HepG2 (cell line): ENCODE measurements around the gene MEG3. TPM values are rescaled to one million over a fixed set of nuclear protein-coding genes. Genes with fewer than 3 reads are reported as not detected.

ENCODE experiments used
- ATAC-seq: fragments of 200-7000 bp; cut with Tn5 transposase; 3 replicates; pipeline ENCODE4 v1.9.1; 2020; ENCODE audit warnings: mild to moderate bottlenecking, moderate library complexity
- BruUV-seq: library from RNA; stranded (reverse); fragments of 400-500 nt; replicated peaks from 2 replicates; lab custom pipeline; 2021; lab: Mats Ljungman, UMichigan
- CTCF ChIA-PET: fragments of 300-600 bp; formaldehyde crosslinking; extraction: SDS; loops from one replicate; lab custom pipeline; 2021; ENCODE audit warnings: low total read pairs, inconsistent platforms, low intra/inter-chr PET ratio; lab: Yijun Ruan, JAX
- POLR2A ChIA-PET: fragments of 350-600 bp; sonication (Branson Sonifier 250); formaldehyde crosslinking; loops from one replicate; lab custom pipeline; 2020; ENCODE audit warnings: antibody characterized with exemption, inconsistent platforms; lab: Yijun Ruan, JAX
- DNase-seq: peaks from one replicate; pipeline ENCODE4 v3.0.0-alpha.2; 2015; ENCODE audit warnings: low spot score
- FAIRE-seq: peaks from 3 replicates; lab custom pipeline; 2011; peaks lifted over from hg19 to GRCh38; lab: Jason Lieb, UNC
- H2AFZ ChIP-seq: one replicate; pipeline ENCODE4 v1.6.1; 2011; ENCODE audit warnings: low read length, inconsistent platforms
- H3K27ac ChIP-seq: fragments of 300-600 bp; 3 replicates; pipeline ENCODE4 v1.8.0; 2011; ENCODE audit warnings: mixed run types, mild to moderate bottlenecking, mixed read lengths, low read length, inconsistent platforms; ENCODE audit not compliant: insufficient read depth; ENCODE audit errors: extremely low read length
- H3K27me3 ChIP-seq, 2 experiments: fragments of 200-600 bp in 1 of 2; 2 replicates in 1 of 2; 3 replicates in 1 of 2; pipeline versions ENCODE4 v1.6.0 to v1.8.0; 2011; ENCODE audit warnings: low read length in 2 of 2, mild to moderate bottlenecking in 2 of 2, moderate library complexity in 2 of 2, inconsistent platforms in 1 of 2; ENCODE audit not compliant: insufficient read depth in 2 of 2, control insufficient read depth in 1 of 2
- H3K36me3 ChIP-seq, 2 experiments: fragments of 200-600 bp in 1 of 2; replicated peaks in 1 of 2; 2 replicates in 1 of 2; 3 replicates in 1 of 2; pipeline versions ENCODE4 v1.5.1 to v1.8.0; 2011; ENCODE audit warnings: low read length in 2 of 2, inconsistent platforms in 1 of 2; ENCODE audit not compliant: insufficient read depth in 2 of 2, control insufficient read depth in 1 of 2
- H3K4me1 ChIP-seq: 2 replicates; pipeline ENCODE4 v1.5.1; 2012; ENCODE audit warnings: low read length, inconsistent platforms; ENCODE audit not compliant: insufficient read depth
- H3K4me2 ChIP-seq: 2 replicates; pipeline ENCODE4 v1.6.0; 2011; ENCODE audit warnings: low read depth, low read length, inconsistent platforms
- H3K4me3 ChIP-seq, 3 experiments: fragments of 200-600 bp in 1 of 3; sonication (generic), shearing (Covaris generic) in 1 of 3; replicated peaks in 1 of 3; 2 replicates each; pipeline ENCODE4 v1.5.1; 2011 to 2016; ENCODE audit warnings: low read length in 3 of 3, inconsistent platforms in 2 of 3, low read depth in 2 of 3, mild to moderate bottlenecking in 2 of 3, control low read depth in 1 of 3, mixed read lengths in 1 of 3; ENCODE audit not compliant: insufficient read depth in 1 of 3
- H3K79me2 ChIP-seq: one replicate; pipeline ENCODE4 v1.6.1; 2011; ENCODE audit warnings: low read length, inconsistent platforms; ENCODE audit not compliant: insufficient read depth
- H3K9ac ChIP-seq: 2 replicates; pipeline ENCODE4 v1.6.0; 2011; ENCODE audit warnings: mild to moderate bottlenecking, low read depth, low read length, inconsistent platforms; ENCODE audit not compliant: insufficient read depth
- H3K9me3 ChIP-seq: 2 replicates; pipeline ENCODE4 v1.5.1; 2012; ENCODE audit warnings: mild to moderate bottlenecking, low read length
- H4K20me1 ChIP-seq: 2 replicates; pipeline ENCODE4 v1.6.0; 2011; ENCODE audit warnings: inconsistent platforms, mild to moderate bottlenecking, low read length, moderate library complexity; ENCODE audit not compliant: insufficient read depth
- ELF3 ChIP-seq: IDR thresholded peaks from 2 replicates; pipeline ENCODE4 v1.6.1; 2016; ENCODE audit warnings: missing genetic modification reagents, missing compliant biosample characterization
- FOSL2 ChIP-seq: sonication (generic); formaldehyde crosslinking; IDR thresholded peaks from 2 replicates; pipeline ENCODE4 v1.4.0; 2020; ENCODE audit warnings: missing genetic modification reagents
- FOXA3 ChIP-seq: IDR thresholded peaks from 2 replicates; pipeline ENCODE4 v1.6.1; 2016; ENCODE audit warnings: missing genetic modification reagents, missing compliant biosample characterization
- JUNB ChIP-seq: sonication (generic); formaldehyde crosslinking; IDR thresholded peaks from 2 replicates; pipeline ENCODE4 v1.8.0; 2022; ENCODE audit warnings: missing genetic modification reagents, mild to moderate bottlenecking, borderline replicate concordance
- MAZ ChIP-seq, 2 experiments: sonication (generic) in 1 of 2; formaldehyde crosslinking in 1 of 2; IDR thresholded peaks; 2 replicates each; pipeline versions ENCODE4 v1.5.0 to v1.6.1; 2012 to 2020; ENCODE audit warnings: low read depth in 2 of 2, mild to moderate bottlenecking in 2 of 2, borderline replicate concordance in 1 of 2, improper control_type of control experiment in 1 of 2, low read length in 1 of 2, missing genetic modification reagents in 1 of 2, moderate library complexity in 1 of 2
- NFIC ChIP-seq: IDR thresholded peaks from 2 replicates; pipeline ENCODE4 v1.6.1; 2012; ENCODE audit warnings: mild to moderate bottlenecking, low read length, inconsistent platforms
- ONECUT2 ChIP-seq: sonication (generic); formaldehyde crosslinking; IDR thresholded peaks from 2 replicates; pipeline ENCODE4 v1.4.0; 2020; ENCODE audit warnings: missing genetic modification reagents
- PAX8 ChIP-seq: sonication (generic); formaldehyde crosslinking; IDR thresholded peaks from 2 replicates; pipeline ENCODE4 v1.8.0; 2022; ENCODE audit warnings: mild to moderate bottlenecking, missing genetic modification reagents, borderline replicate concordance
- SIX1 ChIP-seq: sonication (generic); formaldehyde crosslinking; IDR thresholded peaks from 2 replicates; pipeline ENCODE4 v1.4.0; 2020; ENCODE audit warnings: missing genetic modification reagents, borderline replicate concordance
- TBX3 ChIP-seq: fragments of 450-650 bp; IDR thresholded peaks from 2 replicates; pipeline ENCODE4 v1.6.1; 2017; ENCODE audit warnings: antibody characterized with exemption, mild to moderate bottlenecking, inconsistent platforms, borderline replicate concordance
- ZFP82 ChIP-seq: sonication (generic); formaldehyde crosslinking; IDR thresholded peaks from 2 replicates; pipeline ENCODE4 v1.5.1; 2020; ENCODE audit warnings: mild to moderate bottlenecking, missing genetic modification reagents, borderline replicate concordance
- ZNF724P ChIP-seq: sonication (generic); formaldehyde crosslinking; IDR thresholded peaks from 2 replicates; pipeline ENCODE4 v1.8.0; 2022; ENCODE audit warnings: missing genetic modification reagents, borderline replicate concordance
- ZNF788 ChIP-seq: sonication (generic); formaldehyde crosslinking; IDR thresholded peaks from 2 replicates; pipeline ENCODE4 v1.5.0; 2020; ENCODE audit warnings: mild to moderate bottlenecking, missing genetic modification reagents, borderline replicate concordance
- WGBS: methylation state at CpG from one replicate; pipeline ENCODE4 v1.1.6; 2017; ENCODE audit warnings: low lambda C conversion rate; 5-methylcytosine and 5-hydroxymethylcytosine counted together
- in situ Hi-C: cut with HindIII; loops from 2 replicates; pipeline ENCODE4 v1.10.0; 2017; ENCODE audit warnings: low pct_unique_long_range_greater_than_20kb; ENCODE audit not compliant: extremely low pct_ligation_motif_present
- intact Hi-C: fragments of 100-400 bp; cut with micrococcal nuclease; formaldehyde crosslinking; loops from one replicate; pipeline ENCODE4 v1.10.0; 2022; ENCODE audit not compliant: unreplicated experiment
- polyA plus RNA-seq, 8 experiments: library from polyadenylated mRNA; depleted of rRNA in 3 of 8; stranded (reverse) in 7 of 8; unstranded in 1 of 8; fragments of >200 nt; fragmentation: Illumina TruSeq in 4 of 8; extraction: Trizol in 4 of 8; gene quantifications; 2 replicates each; pipeline versions ENCODE4 v1.2.1 to v1.2.3, GENCODE V29; 2011 to 2016; ENCODE audit warnings: low read depth in 4 of 8, missing spikeins in 1 of 8, mixed read lengths in 1 of 8; ENCODE audit not compliant: insufficient read depth in 1 of 8
- total RNA-seq, 5 experiments: library from RNA; depleted of rRNA; stranded (reverse); fragments of >200 nt; fragmentation: Illumina TruSeq; extraction: Trizol; gene quantifications; 2 replicates each; pipeline ENCODE4 v1.2.3, GENCODE V29; 2016; ENCODE audit warnings: low read depth in 1 of 5
- TF ChIP-seq, protein P1 (sequence below): sonication (generic); formaldehyde crosslinking; conservative IDR thresholded peaks from 2 replicates; pipeline ENCODE4 v1.4.0; 2020; ENCODE audit warnings: mild to moderate bottlenecking, missing genetic modification reagents, moderate library complexity
- TF ChIP-seq, protein P2 (sequence below): sonication (generic); formaldehyde crosslinking; IDR thresholded peaks from 2 replicates; pipeline ENCODE4 v1.4.0; 2020; ENCODE audit warnings: low read depth, mild to moderate bottlenecking, missing genetic modification reagents

The MEG3 gene
- total and polyA plus RNA-seq, 2 of the 13 experiments (the other 11 are each of a cell fraction or from before 2014, with no cell fraction given) = 0.17 TPM; not detected in 1

DNA sequence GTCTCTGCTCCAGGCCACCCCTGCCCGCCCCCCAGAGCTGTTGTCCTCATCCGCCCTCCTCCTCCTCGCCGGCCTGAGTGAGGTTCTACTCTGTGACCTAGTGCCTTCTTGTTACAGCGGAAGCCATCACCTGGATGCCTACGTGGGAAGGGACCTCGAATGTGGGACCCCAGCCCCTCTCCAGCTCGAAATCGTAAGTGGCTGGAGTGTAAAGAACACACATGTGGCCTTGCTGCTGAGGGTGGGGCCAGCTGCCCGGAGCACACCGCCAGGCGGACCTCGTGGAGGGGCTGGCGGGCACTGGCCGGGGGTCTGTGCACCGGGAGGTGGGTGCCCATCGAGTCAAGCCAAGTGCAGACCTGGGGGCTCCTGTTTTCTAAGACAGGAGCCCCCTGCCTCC, 19.4 kb downstream of the MEG3 start:
- Histone ChIP-seq H3K4me2 (no peak overlapping the region), H3K79me2 (no peaks in the 10 kb centered on the region), H3K27me3 (no peaks in the 10 kb centered on the region), H3K9me3 (no peaks in the 10 kb centered on the region), H3K4me1 (peaks cover 58% of the 10 kb centered on the region), H3K4me3 (no peak overlapping the region), H3K27ac (no peak overlapping the region), H2AFZ (no peak overlapping the region), H3K9ac (no peak overlapping the region), H4K20me1 (no peaks in the 10 kb centered on the region), H3K36me3 (no peaks in the 10 kb centered on the region)
- in situ Hi-C loops = no loop called here
- intact Hi-C loops = no loop called here
- no TSS peak for BruUV-seq
- ChIA-PET POLR2A (no interaction called here), CTCF (no interaction called here)
- FAIRE-seq (no peak), ATAC-seq (no peak), DNase-seq (no peak)
- WGBS = 87% methylated on average over 15 of the region's 17 CpGs
- TF ChIP-seq SIX1 (CRISPR knock-in tag) (no peak), ZFP82 (CRISPR knock-in tag) (no peak), JUNB (CRISPR knock-in tag) (no peak), MAZ (IDR thresholded peaks at IDR 0.05; ENCODE audit: borderline replicate concordance, low read depth, low read length) (no peak), MAZ (CRISPR knock-in tag; IDR thresholded peaks at IDR 0.05; ENCODE audit: low read depth) (no peak), FOSL2 (CRISPR knock-in tag) (no peak), PAX8 (no peak), ZNF724P (CRISPR knock-in tag) (no peak), NFIC (no peak), ELF3 (CRISPR knock-in tag) (no peak), ZNF788 (no peak), ONECUT2 (CRISPR knock-in tag) (no peak), FOXA3 (CRISPR knock-in tag) (no peak), TBX3 (no peak)
- TF ChIP-seq, protein P1, sequence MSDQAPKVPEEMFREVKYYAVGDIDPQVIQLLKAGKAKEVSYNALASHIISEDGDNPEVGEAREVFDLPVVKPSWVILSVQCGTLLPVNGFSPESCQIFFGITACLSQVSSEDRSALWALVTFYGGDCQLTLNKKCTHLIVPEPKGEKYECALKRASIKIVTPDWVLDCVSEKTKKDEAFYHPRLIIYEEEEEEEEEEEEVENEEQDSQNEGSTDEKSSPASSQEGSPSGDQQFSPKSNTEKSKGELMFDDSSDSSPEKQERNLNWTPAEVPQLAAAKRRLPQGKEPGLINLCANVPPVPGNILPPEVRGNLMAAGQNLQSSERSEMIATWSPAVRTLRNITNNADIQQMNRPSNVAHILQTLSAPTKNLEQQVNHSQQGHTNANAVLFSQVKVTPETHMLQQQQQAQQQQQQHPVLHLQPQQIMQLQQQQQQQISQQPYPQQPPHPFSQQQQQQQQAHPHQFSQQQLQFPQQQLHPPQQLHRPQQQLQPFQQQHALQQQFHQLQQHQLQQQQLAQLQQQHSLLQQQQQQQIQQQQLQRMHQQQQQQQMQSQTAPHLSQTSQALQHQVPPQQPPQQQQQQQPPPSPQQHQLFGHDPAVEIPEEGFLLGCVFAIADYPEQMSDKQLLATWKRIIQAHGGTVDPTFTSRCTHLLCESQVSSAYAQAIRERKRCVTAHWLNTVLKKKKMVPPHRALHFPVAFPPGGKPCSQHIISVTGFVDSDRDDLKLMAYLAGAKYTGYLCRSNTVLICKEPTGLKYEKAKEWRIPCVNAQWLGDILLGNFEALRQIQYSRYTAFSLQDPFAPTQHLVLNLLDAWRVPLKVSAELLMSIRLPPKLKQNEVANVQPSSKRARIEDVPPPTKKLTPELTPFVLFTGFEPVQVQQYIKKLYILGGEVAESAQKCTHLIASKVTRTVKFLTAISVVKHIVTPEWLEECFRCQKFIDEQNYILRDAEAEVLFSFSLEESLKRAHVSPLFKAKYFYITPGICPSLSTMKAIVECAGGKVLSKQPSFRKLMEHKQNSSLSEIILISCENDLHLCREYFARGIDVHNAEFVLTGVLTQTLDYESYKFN = no peak
- TF ChIP-seq, protein P2, sequence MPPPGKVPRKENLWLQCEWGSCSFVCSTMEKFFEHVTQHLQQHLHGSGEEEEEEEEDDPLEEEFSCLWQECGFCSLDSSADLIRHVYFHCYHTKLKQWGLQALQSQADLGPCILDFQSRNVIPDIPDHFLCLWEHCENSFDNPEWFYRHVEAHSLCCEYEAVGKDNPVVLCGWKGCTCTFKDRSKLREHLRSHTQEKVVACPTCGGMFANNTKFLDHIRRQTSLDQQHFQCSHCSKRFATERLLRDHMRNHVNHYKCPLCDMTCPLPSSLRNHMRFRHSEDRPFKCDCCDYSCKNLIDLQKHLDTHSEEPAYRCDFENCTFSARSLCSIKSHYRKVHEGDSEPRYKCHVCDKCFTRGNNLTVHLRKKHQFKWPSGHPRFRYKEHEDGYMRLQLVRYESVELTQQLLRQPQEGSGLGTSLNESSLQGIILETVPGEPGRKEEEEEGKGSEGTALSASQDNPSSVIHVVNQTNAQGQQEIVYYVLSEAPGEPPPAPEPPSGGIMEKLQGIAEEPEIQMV (CRISPR knock-in tag) = no peak
